OCI-LY1 (cell line): ENCODE measurements around the gene GGCT.

Experiments used
- EZH2 ChIP-seq: fragments of 200-600 bp; sonication (generic), shearing (Covaris generic); IDR thresholded peaks from 2 replicates; pipeline ENCODE4 v1.8.0; 2017; ENCODE audit warnings: borderline replicate concordance, mixed run types, mild to moderate bottlenecking, antibody characterized with exemption, low read length, moderate library complexity, mixed read lengths
- TF ChIP-seq, protein P1 (sequence below): fragments of 200-600 bp; sonication (generic), shearing (Covaris generic); IDR thresholded peaks from 2 replicates; pipeline ENCODE4 v1.5.1; 2017; ENCODE audit warnings: mild to moderate bottlenecking, antibody characterized with exemption, low read length, moderate library complexity, mixed read lengths

- TF ChIP-seq, protein P1, sequence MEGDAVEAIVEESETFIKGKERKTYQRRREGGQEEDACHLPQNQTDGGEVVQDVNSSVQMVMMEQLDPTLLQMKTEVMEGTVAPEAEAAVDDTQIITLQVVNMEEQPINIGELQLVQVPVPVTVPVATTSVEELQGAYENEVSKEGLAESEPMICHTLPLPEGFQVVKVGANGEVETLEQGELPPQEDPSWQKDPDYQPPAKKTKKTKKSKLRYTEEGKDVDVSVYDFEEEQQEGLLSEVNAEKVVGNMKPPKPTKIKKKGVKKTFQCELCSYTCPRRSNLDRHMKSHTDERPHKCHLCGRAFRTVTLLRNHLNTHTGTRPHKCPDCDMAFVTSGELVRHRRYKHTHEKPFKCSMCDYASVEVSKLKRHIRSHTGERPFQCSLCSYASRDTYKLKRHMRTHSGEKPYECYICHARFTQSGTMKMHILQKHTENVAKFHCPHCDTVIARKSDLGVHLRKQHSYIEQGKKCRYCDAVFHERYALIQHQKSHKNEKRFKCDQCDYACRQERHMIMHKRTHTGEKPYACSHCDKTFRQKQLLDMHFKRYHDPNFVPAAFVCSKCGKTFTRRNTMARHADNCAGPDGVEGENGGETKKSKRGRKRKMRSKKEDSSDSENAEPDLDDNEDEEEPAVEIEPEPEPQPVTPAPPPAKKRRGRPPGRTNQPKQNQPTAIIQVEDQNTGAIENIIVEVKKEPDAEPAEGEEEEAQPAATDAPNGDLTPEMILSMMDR, result no peak
- no peak for TF ChIP-seq EZH2
Measured at GRCh38 chr7:30450983-30451497, 53.6 kb downstream of the GGCT start.
